K562 (cell line): ENCODE measurements around the gene CSN1S1. TPM values are rescaled to one million over a fixed set of nuclear protein-coding genes. Genes with fewer than 3 reads are reported as not detected.

Experiments used
- ATAC-seq: fragments of 200-7000 bp; cut with Tn5 transposase; 3 replicates; pipeline ENCODE4 v1.9.1; 2020; ENCODE audit warnings: moderate library complexity
- BruUV-seq: library from RNA; stranded (reverse); fragments of 400-500 nt; replicated peaks from 2 replicates; lab custom pipeline; 2021; lab: Mats Ljungman, UMichigan
- CTCF ChIA-PET: fragments of 300-600 bp; formaldehyde crosslinking; extraction: SDS; loops from one replicate; lab custom pipeline; 2021; ENCODE audit warnings: low intra/inter-chr PET ratio; lab: Yijun Ruan, JAX
- POLR2A ChIA-PET: fragments of 300-600, 350-650 bp; sonication (Branson Sonifier 250); formaldehyde crosslinking; extraction: SDS; loops from one replicate; lab custom pipeline; 2021; ENCODE audit warnings: antibody characterized with exemption, inconsistent platforms; lab: Yijun Ruan, JAX
- DNase-seq, 4 experiments: peaks; one replicate each; pipeline versions ENCODE4 v3.0.0 to v3.0.0-alpha.2; 2011 to 2018; ENCODE audit warnings: low spot score in 3 of 4, mixed read lengths in 3 of 4; ENCODE audit errors: extremely low read depth in 1 of 4
- FAIRE-seq: peaks from 2 replicates; lab custom pipeline; 2011; peaks lifted over from hg19 to GRCh38; lab: Jason Lieb, UNC
- H2AFZ ChIP-seq: 2 replicates; pipeline ENCODE4 v1.6.0; 2011; ENCODE audit warnings: low read depth, low read length, control low read depth, inconsistent platforms
- H3K27ac ChIP-seq: fragments of 200-600 bp; 3 replicates; pipeline ENCODE4 v1.8.0; 2011; ENCODE audit warnings: low read depth, mild to moderate bottlenecking, control low read depth, inconsistent platforms, low read length, moderate library complexity, mixed read lengths; ENCODE audit errors: extremely low read depth
- H3K27me3 ChIP-seq, 2 experiments: fragments of 300-600 bp in 1 of 2; 2 replicates in 1 of 2; 3 replicates in 1 of 2; pipeline versions ENCODE4 v1.6.0 to v1.8.0; 2011; ENCODE audit warnings: inconsistent platforms in 2 of 2, low read length in 2 of 2, mild to moderate bottlenecking in 1 of 2, mixed read lengths in 1 of 2, moderate library complexity in 1 of 2; ENCODE audit not compliant: control insufficient read depth in 2 of 2, insufficient read depth in 2 of 2
- H3K36me3 ChIP-seq: fragments of 300-600 bp; 3 replicates; pipeline ENCODE4 v1.8.0; 2011; ENCODE audit warnings: mild to moderate bottlenecking, low read length, inconsistent platforms; ENCODE audit not compliant: control insufficient read depth, insufficient read depth
- H3K4me1 ChIP-seq, 2 experiments: fragments of 200-600 bp in 1 of 2; replicated peaks in 1 of 2; 2 replicates in 1 of 2; 3 replicates in 1 of 2; pipeline versions ENCODE4 v1.5.1 to v1.8.0; 2011; ENCODE audit warnings: inconsistent platforms in 2 of 2, low read length in 2 of 2, mild to moderate bottlenecking in 1 of 2, mixed read lengths in 1 of 2, moderate library complexity in 1 of 2; ENCODE audit not compliant: control insufficient read depth in 2 of 2, insufficient read depth in 2 of 2
- H3K4me2 ChIP-seq: 2 replicates; pipeline ENCODE4 v1.6.1; 2011; ENCODE audit warnings: low read length, control low read depth, inconsistent platforms, mixed read lengths; ENCODE audit not compliant: insufficient read depth
- H3K4me3 ChIP-seq: fragments of 200-600 bp; sonication (generic), shearing (Covaris generic); 2 replicates; pipeline ENCODE4 v1.5.1; 2016; ENCODE audit warnings: control low read depth, inconsistent platforms
- H3K79me2 ChIP-seq: fragments of 200-600 bp; 3 replicates; pipeline ENCODE4 v1.8.0; 2011; ENCODE audit warnings: low read length, inconsistent platforms; ENCODE audit not compliant: control insufficient read depth, insufficient read depth
- H3K9ac ChIP-seq, 2 experiments: 2 replicates each; pipeline versions ENCODE4 v1.6.0 to v1.6.1; 2011; ENCODE audit warnings: low read depth in 2 of 2, low read length in 2 of 2, control low read depth in 1 of 2, inconsistent platforms in 1 of 2, mild to moderate bottlenecking in 1 of 2, mixed read lengths in 1 of 2; ENCODE audit not compliant: insufficient read depth in 1 of 2
- H3K9me1 ChIP-seq: one replicate; pipeline ENCODE4 v1.6.0; 2011; ENCODE audit warnings: inconsistent platforms, mild to moderate bottlenecking, low read length, moderate library complexity; ENCODE audit not compliant: control insufficient read depth, insufficient read depth
- H3K9me3 ChIP-seq: replicated peaks from 2 replicates; pipeline ENCODE4 v1.5.1; 2011; ENCODE audit warnings: low read depth, low read length, inconsistent platforms; ENCODE audit not compliant: control insufficient read depth, insufficient read depth
- H4K20me1 ChIP-seq: replicated peaks from 2 replicates; pipeline ENCODE4 v1.6.1; 2011; ENCODE audit warnings: low read length, inconsistent platforms, mixed read lengths; ENCODE audit not compliant: control insufficient read depth, insufficient read depth
- BRF2 ChIP-seq: IDR thresholded peaks from 3 replicates; pipeline ENCODE4 v1.6.1; 2011; ENCODE audit warnings: borderline replicate concordance, mild to moderate bottlenecking; ENCODE audit not compliant: insufficient read length, insufficient read depth
- CLOCK ChIP-seq: fragments of 250-450 bp; sonication (Bioruptor Pico); IDR thresholded peaks from 2 replicates; pipeline ENCODE4 v1.4.0; 2020; ENCODE audit warnings: mild to moderate bottlenecking, moderate library complexity, borderline replicate concordance
- GABPB1 ChIP-seq: sonication (generic); formaldehyde crosslinking; IDR thresholded peaks from 2 replicates; pipeline ENCODE4 v1.8.0; 2022; ENCODE audit warnings: mild to moderate bottlenecking, missing genetic modification reagents
- HNRNPK ChIP-seq: fragments of 200-400 bp; formaldehyde crosslinking; IDR thresholded peaks from one replicate; pipeline ENCODE4 v1.6.1; 2018; ENCODE audit warnings: mild to moderate bottlenecking, low read depth, low read length; ENCODE audit not compliant: poor library complexity, severe bottlenecking
- NFATC3 ChIP-seq: fragments of 450-650 bp; IDR thresholded peaks from 2 replicates; pipeline ENCODE4 v1.6.1; 2017; ENCODE audit warnings: mild to moderate bottlenecking
- NRF1 ChIP-seq, 2 experiments: fragments of 450-650 bp; IDR thresholded peaks in 1 of 2; conservative IDR thresholded peaks in 1 of 2; 2 replicates each; pipeline ENCODE4 v1.6.1; 2014; ENCODE audit warnings: mild to moderate bottlenecking in 2 of 2
- SMARCA4 ChIP-seq: fragments of 450-650 bp; IDR thresholded peaks from 2 replicates; pipeline ENCODE4 v1.6.1; 2016
- SREBF2 ChIP-seq: sonication (generic); formaldehyde crosslinking; IDR thresholded peaks from 2 replicates; pipeline ENCODE4 v1.4.0; 2020; ENCODE audit warnings: mild to moderate bottlenecking, missing genetic modification reagents
- THRB ChIP-seq: fragments of 450-650 bp; formaldehyde crosslinking; conservative IDR thresholded peaks from 2 replicates; pipeline ENCODE4 v1.4.0; 2022; ENCODE audit warnings: mild to moderate bottlenecking, missing genetic modification characterization
- ZNF174 ChIP-seq: fragments of 250-450 bp; sonication (Bioruptor Pico); IDR thresholded peaks from 2 replicates; pipeline ENCODE4 v1.4.0; 2020; ENCODE audit warnings: mild to moderate bottlenecking
- ZNF175 ChIP-seq: fragments of 200-800 bp; sonication (Bioruptor generic); IDR thresholded peaks from 2 replicates; pipeline ENCODE4 v1.6.1; 2016; ENCODE audit warnings: low read depth, mild to moderate bottlenecking, missing genetic modification characterization, missing compliant biosample characterization
- ZNF609 ChIP-seq: sonication (generic); formaldehyde crosslinking; IDR thresholded peaks from 2 replicates; pipeline ENCODE4 v1.8.1; 2023; ENCODE audit warnings: missing genetic modification reagents, mild to moderate bottlenecking, borderline replicate concordance
- in situ Hi-C: fragments of 300-500 bp; cut with MboI; formaldehyde crosslinking; loops from 4 replicates; pipeline ENCODE4 v1.15.0; 2018; ENCODE audit warnings: inconsistent platforms, mixed read lengths
- intact Hi-C: fragments of 100-400 bp; cut with micrococcal nuclease; formaldehyde crosslinking; loops from 2 replicates; pipeline ENCODE4 v1.14.2; 2022
- polyA plus RNA-seq, 8 experiments: library from polyadenylated mRNA; depleted of rRNA in 4 of 8; stranded (reverse) in 5 of 8; unstranded in 3 of 8; fragments of >200 nt; fragmentation: Nextera tagmentation in 2 of 8; fragmentation: Illumina TruSeq in 1 of 8; extraction: Ambion mirVana in 2 of 8; extraction: Trizol in 1 of 8; gene quantifications; 2 replicates each; pipeline versions ENCODE4 v1.2.1 to v1.2.3, GENCODE V29; 2011 to 2014; ENCODE audit warnings: inconsistent platforms in 1 of 8, missing spikeins in 1 of 8
- total RNA-seq, 7 experiments: library from RNA; depleted of rRNA in 6 of 7; stranded (reverse); fragments of >200 nt in 6 of 7; fragmentation: Illumina TruSeq in 2 of 7; extraction: Trizol in 2 of 7; gene quantifications; 2 replicates each; pipeline versions ENCODE4 v1.2.1 to v1.2.3, GENCODE V29; 2011 to 2021; ENCODE audit warnings: low replicate concordance in 1 of 7

CSN1S1 gene
- total and polyA plus RNA-seq, 9 of the 15 experiments (the other 6 are each of a cell fraction or from before 2014, with no cell fraction given), result not detected

- Histone ChIP-seq H3K27me3 (no peaks in the 10 kb centered on the region), H3K9me3 (no peaks in the 10 kb centered on the region), H3K4me1 (no peaks in the 10 kb centered on the region), H3K9ac (no peak overlapping the region), H3K36me3 (no peaks in the 10 kb centered on the region), H3K27ac (no peak overlapping the region), H3K4me2 (no peak overlapping the region), H3K4me3 (no peak overlapping the region), H2AFZ (no peak overlapping the region), H4K20me1 (no peaks in the 10 kb centered on the region), H3K9me1 (no peaks in the 10 kb centered on the region), H3K79me2 (no peaks in the 10 kb centered on the region)
- intact Hi-C loops, result no loop called here
- POLR2A ChIA-PET, result interaction anchor here (0.6 kb wide), 1 partner anchor 781 kb away, joined by 3 read pairs; no protein-coding TSS in a partner anchor
- ATAC-seq (no peak), FAIRE-seq (no peak), DNase-seq (no peak)
- CTCF ChIA-PET, result no interaction called here
- BruUV-seq, result no TSS peak
- in situ Hi-C loops, result no loop called here
- no peak for TF ChIP-seq NFATC3
- TF ChIP-seq SREBF2, result no peak
- TF ChIP-seq SMARCA4, result no peak
- no peak for TF ChIP-seq GABPB1 (CRISPR knock-in tag)
- TF ChIP-seq CLOCK, result no peak
- no peak for TF ChIP-seq ZNF175 (CRISPR knock-in tag)
- no peak for TF ChIP-seq THRB (CRISPR knock-in tag)
- TF ChIP-seq NRF1 (conservative IDR thresholded peaks at IDR 0.05 in 1 of 2, IDR thresholded peaks at IDR 0.05 in 1 of 2), result no peak
- no peak for TF ChIP-seq HNRNPK
- no peak for TF ChIP-seq BRF2
- TF ChIP-seq ZNF609 (CRISPR knock-in tag), result no peak
- TF ChIP-seq ZNF174, result no peak
Measured at GRCh38 chr4:69896530-69897116, 34.2 kb upstream of the CSN1S1 start.
